HG02759 (cell line): ENCODE results near the gene ETS1.

Experiments
- ATAC-seq: cut with Tn5 transposase; IDR thresholded peaks from one replicate; pipeline ENCODE4 v1.9.1; 2021; ENCODE audit warnings: mild to moderate bottlenecking, moderate library complexity; ENCODE audit not compliant: unreplicated experiment

Gene ETS1

GRCh38 chr11:128470081-128470480 is 117.3 kb downstream of the ETS1 start:
- ATAC-seq: no peak

- ATAC-seq: peak; percentile 56
Measured at GRCh38 chr11:128469220-128469619, 118.1 kb downstream of the ETS1 start.

DNA sequence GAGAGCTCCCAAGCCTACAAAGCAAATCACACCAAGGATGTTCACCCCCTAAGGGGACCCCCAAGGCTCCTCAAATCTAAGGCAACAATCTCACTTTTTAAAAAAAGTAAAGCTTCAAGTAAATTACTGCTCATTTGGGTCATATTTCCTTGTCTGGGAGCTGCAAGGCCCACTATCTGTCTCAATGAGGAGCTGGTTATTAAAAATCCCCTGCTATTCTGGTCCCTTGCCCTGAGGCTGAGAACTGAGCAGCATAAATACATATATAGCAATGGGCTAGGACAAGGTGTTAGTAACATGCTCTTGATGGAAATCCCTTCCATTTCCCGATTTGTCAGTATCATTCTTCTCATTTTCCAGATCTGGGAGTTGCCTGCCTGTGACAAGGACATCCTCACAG is 119.2 kb downstream of the ETS1 start:
- ATAC-seq: no peak

- no peak for ATAC-seq
Measured at GRCh38 chr11:128467610-128468041, 119.7 kb downstream of the ETS1 start.

DNA sequence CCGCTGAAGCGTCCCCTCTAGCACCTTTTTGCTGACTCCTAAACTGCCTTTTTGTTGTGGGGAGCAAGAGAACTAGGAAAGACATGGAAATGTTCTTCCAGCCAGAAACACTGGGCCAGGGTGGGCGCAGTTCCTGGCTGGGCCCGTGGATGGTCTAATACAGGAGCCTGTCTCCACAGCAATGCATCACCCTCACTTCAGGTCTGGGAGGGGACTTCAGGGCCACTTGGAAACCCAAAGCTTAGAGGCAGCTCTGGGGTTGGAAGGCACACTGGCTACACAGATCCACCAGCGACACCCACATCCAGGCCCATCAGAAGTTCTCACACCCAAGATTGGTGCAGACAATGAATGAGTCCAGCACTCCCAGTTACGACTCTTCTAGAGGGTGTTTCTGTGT is 120.3 kb downstream of the ETS1 start:
- ATAC-seq: no peak

- ATAC-seq: no peak
Measured at GRCh38 chr11:128465946-128466705, 121.2 kb downstream of the ETS1 start.

GRCh38 chr11:128465531-128465930 is 121.8 kb downstream of the ETS1 start:
- no peak for ATAC-seq

DNA sequence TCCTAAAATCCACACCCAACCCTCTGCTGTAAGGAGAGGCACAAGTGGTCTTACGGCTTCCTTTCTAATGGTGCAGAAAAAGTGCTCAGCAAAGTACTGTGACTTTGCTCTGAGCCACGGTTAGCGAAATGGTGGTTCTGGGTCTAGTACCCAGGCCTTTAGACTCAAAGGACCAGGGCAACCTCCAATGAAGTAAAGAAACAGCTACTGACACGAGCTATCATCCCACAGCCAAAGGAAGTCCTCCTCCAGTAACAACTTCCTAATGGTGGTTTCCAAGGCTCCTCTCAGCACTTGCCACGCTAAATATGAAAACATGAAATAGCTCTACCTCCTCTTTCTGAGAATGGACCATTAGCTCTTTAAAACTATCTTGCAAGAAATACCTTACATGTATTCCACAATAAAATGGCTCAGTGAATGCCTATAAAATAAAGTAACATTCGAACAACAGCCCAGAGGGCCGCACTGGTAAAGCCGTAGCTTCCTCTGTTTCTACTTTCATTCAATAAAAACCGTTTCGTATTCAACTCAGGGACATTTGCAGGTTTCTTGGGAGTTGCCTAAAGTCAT is 122.4 kb downstream of the ETS1 start:
- no peak for ATAC-seq

DNA sequence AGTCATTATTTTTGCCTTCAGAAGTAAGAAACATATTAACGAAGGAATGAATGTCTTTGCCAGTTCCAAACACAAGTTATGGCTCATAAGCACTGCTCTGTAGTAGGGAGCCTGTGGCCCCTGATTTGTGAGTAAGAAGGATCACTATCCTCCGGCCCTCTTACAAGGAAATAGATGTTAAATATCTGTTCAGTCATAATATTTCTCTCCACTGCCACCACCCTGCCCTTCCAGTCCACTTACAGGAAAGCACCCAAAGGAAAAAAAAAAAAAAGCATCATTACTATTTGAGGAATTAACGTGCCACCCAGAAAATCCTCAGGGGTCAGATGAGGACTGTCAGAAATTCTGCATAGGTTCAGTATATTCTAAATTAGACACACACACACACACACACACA is 123.4 kb downstream of the ETS1 start:
- ATAC-seq: no peak

- ATAC-seq: no peak
Measured at GRCh38 chr11:128463371-128463829, 124.0 kb downstream of the ETS1 start.

- ATAC-seq: no peak
Measured at GRCh38 chr11:128462922-128463321, 124.4 kb downstream of the ETS1 start.

GRCh38 chr11:128462189-128462588 is 125.2 kb downstream of the ETS1 start:
- no peak for ATAC-seq

- ATAC-seq: no peak
Measured at GRCh38 chr11:128458321-128458720, 129.0 kb downstream of the ETS1 start.

GRCh38 chr11:128457874-128458273 is 129.5 kb downstream of the ETS1 start:
- ATAC-seq: no peak

GRCh38 chr11:128456566-128457268 is 130.6 kb downstream of the ETS1 start:
- no peak for ATAC-seq

DNA sequence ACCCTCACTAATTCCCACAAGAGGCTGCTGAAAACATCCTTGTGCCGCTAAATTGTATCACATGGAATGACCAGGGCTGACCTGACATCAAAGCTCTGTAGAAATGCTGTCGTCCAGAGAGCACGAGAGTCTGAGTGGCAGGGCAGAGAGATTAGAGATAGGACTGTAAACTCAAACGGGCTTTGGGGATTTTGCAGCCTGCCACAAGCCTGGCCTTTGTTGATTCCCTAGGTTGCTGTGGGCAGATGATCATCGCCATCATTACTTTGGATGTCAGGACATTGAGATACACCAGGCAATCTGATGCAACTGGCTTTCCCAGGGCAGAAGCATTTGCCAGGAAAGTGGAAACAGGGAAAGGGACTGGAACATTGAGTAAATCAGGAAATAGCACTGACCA is 131.6 kb downstream of the ETS1 start:
- no peak for ATAC-seq

- ATAC-seq: no peak
Measured at GRCh38 chr11:128453444-128454336, 133.7 kb downstream of the ETS1 start.

- no peak for ATAC-seq
Measured at GRCh38 chr11:128451652-128452470, 135.5 kb downstream of the ETS1 start.

DNA sequence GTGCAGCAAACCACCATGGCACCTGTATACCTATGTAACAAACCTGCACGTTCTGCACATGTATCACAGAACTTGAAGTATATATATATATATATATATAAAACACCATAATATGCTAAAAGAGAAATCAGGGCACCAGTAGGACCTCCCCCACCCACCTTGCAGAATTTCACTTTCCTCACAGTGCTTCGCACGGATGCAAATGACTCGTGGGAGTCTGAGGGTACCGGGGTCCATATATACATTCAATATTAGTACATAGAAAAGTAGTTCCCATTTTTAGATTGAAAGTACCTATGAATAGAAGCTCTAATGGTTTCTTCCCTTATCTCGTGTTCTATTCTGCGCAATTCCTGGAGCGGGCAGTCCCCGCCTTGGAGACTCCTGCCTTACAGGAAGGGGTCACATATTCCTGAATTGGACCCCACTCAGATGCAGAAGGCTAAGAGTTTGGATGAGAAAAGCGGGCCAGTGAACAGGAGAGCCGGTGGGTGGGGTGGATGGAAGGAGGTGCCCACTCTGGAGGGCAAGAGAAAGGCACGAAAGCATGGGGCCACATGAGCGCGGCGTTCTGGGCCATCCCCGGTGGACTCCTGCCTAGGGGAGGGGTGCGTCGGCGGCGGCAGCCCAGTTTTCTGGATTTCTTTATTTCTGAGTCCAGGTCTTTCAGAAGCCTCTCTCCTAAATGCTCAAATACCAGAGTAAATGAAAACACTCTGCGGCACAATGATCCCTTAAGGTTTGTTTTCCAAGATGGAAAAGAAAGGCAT is 136.3 kb downstream of the ETS1 start:
- ATAC-seq: no peak
